ENCODE results near the gene ELK4. TPM values are rescaled to one million over a fixed set of nuclear protein-coding genes. Genes with fewer than 3 reads are reported as not detected.

The ELK4 gene
- total RNA-seq, 1 donor from 2014 or later, result 13.3 TPM

Small RNA genes within 50 kb of the gene (small RNA-seq; reads per million reads assigned to genes)
- 0.20 reads per million for gene RNU2-19P
- not detected for gene RNU6-418P

Other genes with a start within 250 kb of the ELK4 start
- 6.9 TPM for gene LEMD1, start 210.0 kb downstream of the ELK4 start, total RNA-seq
- gene BLACAT1, start 176.0 kb downstream of the ELK4 start, total RNA-seq, result 0.94 TPM
- 0.16 TPM for gene CDK18, start 127.3 kb downstream of the ELK4 start, total RNA-seq
- 4.4 TPM for gene SLC45A3, start 48.5 kb upstream of the ELK4 start, total RNA-seq
- gene NUCKS1, start 118.2 kb upstream of the ELK4 start, total RNA-seq, result 257 TPM
- gene RAB29, start 143.5 kb upstream of the ELK4 start, total RNA-seq, result 11.7 TPM
- 11.2 TPM for gene SLC41A1, start 181.2 kb upstream of the ELK4 start, total RNA-seq
- gene PM20D1, start 218.1 kb upstream of the ELK4 start, total RNA-seq, result not detected